Measurements from ENCODE around the gene WDR70. TPM values are rescaled to one million over a fixed set of nuclear protein-coding genes. Genes with fewer than 3 reads are reported as not detected.
A peak's percentile ranks its signal among the peaks of the same experiment; 100 is the strongest.

Gene WDR70
- total RNA-seq, 1 donor from 2014 or later = 43.0 TPM

GRCh38 chr5:37721447-37721871 is 342.3 kb downstream of the WDR70 start:
- no peak overlapping the region for H3K4me3 Mint-ChIP-seq (ENCODE audit: low read depth)
- no peaks in the 10 kb centered on the region for H3K9me3 Mint-ChIP-seq (ENCODE audit: low read depth)

DNA sequence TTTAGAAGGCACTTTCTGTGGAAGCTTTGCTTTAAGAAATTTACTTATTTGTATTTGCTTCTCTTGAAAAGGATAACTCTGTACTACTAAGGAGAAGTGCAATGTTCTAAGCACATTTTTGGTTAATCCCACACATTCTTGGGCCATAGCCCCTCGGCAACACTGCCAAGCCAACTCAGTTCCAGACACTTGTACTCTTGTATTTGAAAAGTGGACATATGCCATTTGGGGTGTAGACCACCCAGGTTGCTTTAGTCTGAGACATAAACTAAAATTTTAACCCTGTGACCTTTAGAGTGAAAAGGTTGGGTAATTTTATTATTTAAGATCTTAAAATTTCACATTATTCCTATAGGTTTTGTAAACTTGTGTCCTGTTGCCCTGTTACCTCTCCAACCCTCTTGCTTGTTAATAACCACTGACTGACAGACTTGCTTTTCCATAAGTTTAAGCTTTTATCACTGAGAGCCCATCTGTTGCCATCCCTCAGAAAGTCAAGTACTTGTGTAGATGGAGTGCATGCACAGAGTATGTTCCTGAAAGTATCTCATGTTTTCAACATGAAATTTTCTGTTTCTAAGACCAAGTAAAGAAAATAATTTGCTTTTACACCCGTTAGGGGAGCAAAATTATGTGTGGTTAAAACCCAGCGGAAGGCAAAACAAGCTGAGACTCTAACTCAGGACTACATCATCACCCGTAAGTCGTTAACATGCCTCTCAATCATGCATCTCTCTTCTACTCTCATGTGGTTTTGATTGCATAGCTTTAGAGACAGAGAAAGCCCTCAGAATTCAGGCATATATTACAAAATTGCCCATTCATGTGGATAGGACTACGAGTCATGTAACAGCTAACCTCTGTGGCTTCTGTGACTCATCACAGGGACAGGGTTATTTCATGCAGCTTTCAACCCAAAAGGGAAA is 343.4 kb downstream of the WDR70 start:
- Mint-ChIP-seq H3K36me3 (ENCODE audit: insufficient read depth) (peaks cover 5% of the 10 kb centered on the region), H3K27ac (no peak overlapping the region), H3K4me3 (ENCODE audit: low read depth) (no peak overlapping the region), H3K9me3 (ENCODE audit: low read depth) (no peaks in the 10 kb centered on the region), H3K27me3 (no peaks in the 10 kb centered on the region), H3K4me1 (ENCODE audit: low read depth) (peaks cover 7% of the 10 kb centered on the region)
- DNase-seq (ENCODE audit: low spot score, unreplicated experiment) = no peak
- no peak for TF ChIP-seq CTCF (IDR thresholded peaks at IDR 0.05; ENCODE audit: unreplicated experiment)

More at GRCh38 chr5:37721447-37721871, 342.3 kb downstream of the WDR70 start:
- DNase-seq (ENCODE audit: low spot score, unreplicated experiment) = no peak
- H3K4me1 Mint-ChIP-seq (ENCODE audit: low read depth) = peaks cover 10% of the 10 kb centered on the region
- peaks cover 2% of the 10 kb centered on the region for H3K36me3 Mint-ChIP-seq (ENCODE audit: insufficient read depth)
- no peaks in the 10 kb centered on the region for H3K27me3 Mint-ChIP-seq
- no peak overlapping the region for H3K27ac Mint-ChIP-seq
- no peak for TF ChIP-seq CTCF (IDR thresholded peaks at IDR 0.05; ENCODE audit: unreplicated experiment)

DNA sequence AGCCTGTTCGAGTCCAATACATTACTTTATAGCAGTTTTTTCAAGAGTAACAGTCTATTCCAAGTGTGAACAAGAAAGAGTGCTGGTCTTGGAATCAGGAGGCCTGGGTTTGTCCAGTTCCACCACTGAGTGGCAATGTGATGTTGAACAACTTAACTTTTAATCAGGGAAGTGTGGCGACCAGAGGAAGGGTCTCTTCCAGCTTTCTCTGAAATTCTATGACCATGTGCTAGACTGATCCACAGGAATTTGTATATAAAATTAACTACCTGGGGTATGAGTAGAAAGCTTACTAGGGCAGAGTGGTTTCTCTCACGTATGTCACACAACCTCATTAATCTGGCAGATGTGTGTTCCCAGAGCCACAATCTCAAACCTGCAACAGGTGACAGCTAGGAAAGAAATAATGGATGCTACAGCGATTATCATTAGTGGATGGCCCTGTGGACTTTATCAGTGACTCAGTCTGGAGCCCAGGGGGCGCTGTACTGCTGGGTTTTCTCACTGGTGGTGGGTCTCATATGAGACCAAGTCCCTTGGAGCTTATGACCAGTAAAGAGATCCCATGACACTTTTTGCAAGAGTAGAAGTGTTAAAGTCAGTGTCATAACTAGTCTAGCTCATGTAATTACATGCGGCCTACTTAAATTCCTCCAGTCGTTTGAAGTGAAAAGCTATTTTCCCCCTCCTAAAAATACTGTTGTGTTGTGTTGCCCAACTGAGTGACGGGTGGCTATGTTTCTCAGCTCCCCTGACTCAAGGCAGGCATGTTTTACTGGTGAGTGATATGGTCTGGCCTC is 344.2 kb downstream of the WDR70 start:
- Mint-ChIP-seq H3K9me3 (ENCODE audit: low read depth) (no peaks in the 10 kb centered on the region), H3K4me1 (ENCODE audit: low read depth) (no peaks in the 10 kb centered on the region), H3K36me3 (ENCODE audit: insufficient read depth) (peaks cover 6% of the 10 kb centered on the region), H3K27ac (no peak overlapping the region), H3K4me3 (ENCODE audit: low read depth) (no peak overlapping the region), H3K27me3 (no peaks in the 10 kb centered on the region)
- DNase-seq (ENCODE audit: low spot score, unreplicated experiment) = no peak
- peak; percentile 51 for TF ChIP-seq CTCF (IDR thresholded peaks at IDR 0.05; ENCODE audit: unreplicated experiment)

DNA sequence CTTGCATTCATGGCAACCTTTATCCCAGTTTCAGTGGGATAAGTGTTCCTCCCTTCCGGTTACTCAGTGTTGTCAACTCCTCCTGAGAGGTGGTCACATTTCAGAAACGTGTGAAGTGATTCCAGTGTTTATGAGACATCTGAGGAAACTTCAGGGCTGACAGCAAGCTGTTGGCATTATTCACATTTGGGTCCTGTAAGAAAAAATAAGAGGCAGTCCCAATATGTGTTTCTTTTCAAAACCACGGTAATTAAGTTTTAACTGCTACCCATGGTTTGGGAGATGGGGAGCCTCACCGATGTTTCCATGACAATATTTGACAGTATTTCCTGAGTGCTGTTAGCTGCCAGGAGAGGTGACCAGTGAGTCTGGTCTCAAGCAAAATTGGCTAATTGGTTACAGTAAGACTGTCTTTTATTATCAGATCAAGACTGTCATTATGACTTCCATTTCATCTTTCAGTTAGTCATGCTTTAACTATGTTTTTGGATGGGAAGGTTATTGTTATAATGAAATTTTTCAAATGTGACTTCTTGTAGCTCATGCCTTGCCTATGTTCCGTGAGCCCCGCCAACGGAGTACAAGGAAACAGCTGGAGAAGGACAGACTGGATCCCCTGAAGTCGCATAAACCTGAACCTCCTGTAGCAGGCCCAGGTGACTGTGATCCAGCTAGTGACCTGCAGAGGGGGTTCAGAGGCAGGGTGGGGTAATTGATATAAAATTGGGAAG is 345.4 kb downstream of the WDR70 start:
- Mint-ChIP-seq H3K9me3 (ENCODE audit: low read depth) (no peaks in the 10 kb centered on the region), H3K36me3 (ENCODE audit: insufficient read depth) (peaks cover 7% of the 10 kb centered on the region), H3K27me3 (no peaks in the 10 kb centered on the region), H3K27ac (no peak overlapping the region), H3K4me1 (ENCODE audit: low read depth) (peaks cover 5% of the 10 kb centered on the region), H3K4me3 (ENCODE audit: low read depth) (no peak overlapping the region)
- DNase-seq (ENCODE audit: low spot score, unreplicated experiment) = no peak
- TF ChIP-seq CTCF (IDR thresholded peaks at IDR 0.05; ENCODE audit: unreplicated experiment) = no peak

GRCh38 chr5:37725185-37725584 is 346.1 kb downstream of the WDR70 start:
- no peaks in the 10 kb centered on the region for H3K9me3 Mint-ChIP-seq (ENCODE audit: low read depth)
- H3K4me1 Mint-ChIP-seq (ENCODE audit: low read depth) = peaks cover 9% of the 10 kb centered on the region
- no peak for DNase-seq (ENCODE audit: low spot score, unreplicated experiment)
- peaks cover 9% of the 10 kb centered on the region for H3K36me3 Mint-ChIP-seq (ENCODE audit: insufficient read depth)
- no peak overlapping the region for H3K27ac Mint-ChIP-seq
- H3K4me3 Mint-ChIP-seq (ENCODE audit: low read depth) = no peak overlapping the region
- no peak for TF ChIP-seq CTCF (IDR thresholded peaks at IDR 0.05; ENCODE audit: unreplicated experiment)
- H3K27me3 Mint-ChIP-seq = no peaks in the 10 kb centered on the region
